ENCODE data around the gene TLL2. TPM values are rescaled to one million over a fixed set of nuclear protein-coding genes. Genes with fewer than 3 reads are reported as not detected.

The TLL2 gene
- total RNA-seq, 1 donor from 2014 or later, result not detected

GRCh38 chr10:96495544-96495943, 18.2 kb downstream of the TLL2 start:
- no peaks in the 10 kb centered on the region for H3K9me3 Mint-ChIP-seq (ENCODE audit: unreplicated experiment)
- H3K27ac Mint-ChIP-seq (ENCODE audit: unreplicated experiment), result no peak overlapping the region
- no peaks in the 10 kb centered on the region for H3K4me1 Mint-ChIP-seq (ENCODE audit: unreplicated experiment)
- no peak for TF ChIP-seq CTCF (IDR thresholded peaks at IDR 0.05)
- H3K27me3 Mint-ChIP-seq (ENCODE audit: unreplicated experiment), result peaks cover 15% of the 10 kb centered on the region
- no peak overlapping the region for H3K4me3 Mint-ChIP-seq (ENCODE audit: unreplicated experiment)
- peak; percentile 48 for DNase-seq (ENCODE audit: extremely low spot score, unreplicated experiment)
- H3K36me3 Mint-ChIP-seq (ENCODE audit: unreplicated experiment), result no peaks in the 10 kb centered on the region

GRCh38 chr10:96494694-96495093, 19.0 kb downstream of the TLL2 start:
- H3K27me3 Mint-ChIP-seq (ENCODE audit: unreplicated experiment), result peaks cover 15% of the 10 kb centered on the region
- no peak overlapping the region for H3K27ac Mint-ChIP-seq (ENCODE audit: unreplicated experiment)
- no peaks in the 10 kb centered on the region for H3K36me3 Mint-ChIP-seq (ENCODE audit: unreplicated experiment)

GRCh38 chr10:96493871-96494525, 19.7 kb downstream of the TLL2 start:
- no peak overlapping the region for H3K27ac Mint-ChIP-seq (ENCODE audit: unreplicated experiment)
- no peak overlapping the region for H3K4me3 Mint-ChIP-seq (ENCODE audit: unreplicated experiment)
- H3K4me1 Mint-ChIP-seq (ENCODE audit: unreplicated experiment), result no peaks in the 10 kb centered on the region
- peaks cover 10% of the 10 kb centered on the region for H3K27me3 Mint-ChIP-seq (ENCODE audit: unreplicated experiment)
- no peaks in the 10 kb centered on the region for H3K9me3 Mint-ChIP-seq (ENCODE audit: unreplicated experiment)
- no peaks in the 10 kb centered on the region for H3K36me3 Mint-ChIP-seq (ENCODE audit: unreplicated experiment)
- TF ChIP-seq CTCF (IDR thresholded peaks at IDR 0.05), result no peak
- no peak for DNase-seq (ENCODE audit: extremely low spot score, unreplicated experiment)

More at GRCh38 chr10:96494694-96495093, 19.0 kb downstream of the TLL2 start:
- no peaks in the 10 kb centered on the region for H3K9me3 Mint-ChIP-seq (ENCODE audit: unreplicated experiment)
- TF ChIP-seq CTCF (IDR thresholded peaks at IDR 0.05), result no peak
- no peak overlapping the region for H3K4me3 Mint-ChIP-seq (ENCODE audit: unreplicated experiment)
- no peaks in the 10 kb centered on the region for H3K4me1 Mint-ChIP-seq (ENCODE audit: unreplicated experiment)
- DNase-seq (ENCODE audit: extremely low spot score, unreplicated experiment), result no peak

- peaks cover 8% of the 10 kb centered on the region for H3K27me3 Mint-ChIP-seq (ENCODE audit: unreplicated experiment)
- H3K4me3 Mint-ChIP-seq (ENCODE audit: unreplicated experiment), result no peak overlapping the region
- H3K9me3 Mint-ChIP-seq (ENCODE audit: unreplicated experiment), result no peaks in the 10 kb centered on the region
- H3K4me1 Mint-ChIP-seq (ENCODE audit: unreplicated experiment), result no peaks in the 10 kb centered on the region
- H3K27ac Mint-ChIP-seq (ENCODE audit: unreplicated experiment), result no peak overlapping the region
- TF ChIP-seq CTCF (IDR thresholded peaks at IDR 0.05), result no peak
- no peaks in the 10 kb centered on the region for H3K36me3 Mint-ChIP-seq (ENCODE audit: unreplicated experiment)
- no peak for DNase-seq (ENCODE audit: extremely low spot score, unreplicated experiment)
Observed at GRCh38 chr10:96493254-96493653, 20.5 kb downstream of the TLL2 start.

- Mint-ChIP-seq H3K27me3 (ENCODE audit: unreplicated experiment) (peaks cover 11% of the 10 kb centered on the region), H3K9me3 (ENCODE audit: unreplicated experiment) (no peaks in the 10 kb centered on the region), H3K27ac (ENCODE audit: unreplicated experiment) (no peak overlapping the region), H3K4me1 (ENCODE audit: unreplicated experiment) (no peaks in the 10 kb centered on the region), H3K36me3 (ENCODE audit: unreplicated experiment) (no peaks in the 10 kb centered on the region), H3K4me3 (ENCODE audit: unreplicated experiment) (no peak overlapping the region)
- peak; percentile 26 for TF ChIP-seq CTCF (IDR thresholded peaks at IDR 0.05)
- no peak for DNase-seq (ENCODE audit: extremely low spot score, unreplicated experiment)
Observed at GRCh38 chr10:96491303-96491702, 22.4 kb downstream of the TLL2 start.

Measured in osteocyte (in vitro differentiated cells).